Hepatocyte (in vitro differentiated cells): Measurements from ENCODE around the gene PTH2R. TPM values are rescaled to one million over a fixed set of nuclear protein-coding genes. Genes with fewer than 3 reads are reported as not detected.
"Not testable (repeated sequence)": the region's sequence is repeated elsewhere in the genome, so short reads cannot be mapped to it uniquely, and the experiment has no call there.

Experiments used
- DNase-seq: peaks from one replicate; pipeline ENCODE4 v3.0.0-alpha.2; 2016; ENCODE audit warnings: low spot score
- H2AFZ ChIP-seq: fragments of 200-600 bp; sonication (generic); 2 replicates; pipeline ENCODE4 v1.6.0; 2016; ENCODE audit warnings: antibody characterized with exemption, mild to moderate bottlenecking
- H3K27ac ChIP-seq: fragments of 200-600 bp; sonication (generic); 2 replicates; pipeline ENCODE4 v1.5.1; 2016; ENCODE audit warnings: mild to moderate bottlenecking
- H3K27me3 ChIP-seq: fragments of 200-600 bp; sonication (generic); 2 replicates; pipeline ENCODE4 v1.6.1; 2016
- H3K36me3 ChIP-seq: fragments of 200-600 bp; sonication (generic); replicated peaks from 2 replicates; pipeline ENCODE4 v1.5.1; 2016; ENCODE audit warnings: low read depth; ENCODE audit not compliant: insufficient read depth
- H3K4me1 ChIP-seq: fragments of 200-600 bp; sonication (generic); 2 replicates; pipeline ENCODE4 v1.5.1; 2016; ENCODE audit warnings: mild to moderate bottlenecking, moderate library complexity; ENCODE audit not compliant: insufficient read depth
- H3K4me2 ChIP-seq: fragments of 200-600 bp; sonication (generic); 2 replicates; pipeline ENCODE4 v1.6.0; 2016
- H3K4me3 ChIP-seq: fragments of 200-600 bp; sonication (generic); 2 replicates; pipeline ENCODE4 v1.5.1; 2016; ENCODE audit warnings: mild to moderate bottlenecking
- H3K79me2 ChIP-seq: fragments of 200-600 bp; sonication (generic); 2 replicates; pipeline ENCODE4 v1.6.0; 2017; ENCODE audit warnings: mild to moderate bottlenecking
- H3K9me2 ChIP-seq: fragments of 200-600 bp; sonication (generic); replicated peaks from 2 replicates; pipeline ENCODE4 v1.6.0; 2017; ENCODE audit warnings: mild to moderate bottlenecking; ENCODE audit not compliant: insufficient read depth
- H3K9me3 ChIP-seq: fragments of 200-600 bp; sonication (generic); 2 replicates; pipeline ENCODE4 v1.5.1; 2016; ENCODE audit warnings: low read depth, mild to moderate bottlenecking
- H4K20me1 ChIP-seq: fragments of 200-600 bp; sonication (generic); 2 replicates; pipeline ENCODE4 v1.6.0; 2016; ENCODE audit warnings: mild to moderate bottlenecking; ENCODE audit not compliant: insufficient read depth, poor library complexity, severe bottlenecking
- CTCF ChIP-seq: fragments of 200-600 bp; sonication (generic); IDR thresholded peaks from 2 replicates; pipeline ENCODE4 v1.5.1; 2016; ENCODE audit warnings: antibody characterized with exemption, mild to moderate bottlenecking; ENCODE audit not compliant: poor library complexity
- EZH2 ChIP-seq: fragments of 200-600 bp; sonication (generic); IDR thresholded peaks from 2 replicates; pipeline ENCODE4 v1.6.1; 2016; ENCODE audit warnings: antibody characterized with exemption, mild to moderate bottlenecking, borderline replicate concordance
- EZH2phosphoT487 ChIP-seq: fragments of 200-600 bp; sonication (generic); IDR thresholded peaks from one replicate; pipeline ENCODE4 v1.6.1; 2018; ENCODE audit warnings: antibody characterized with exemption, mild to moderate bottlenecking, low read depth, moderate library complexity; ENCODE audit not compliant: unreplicated experiment, severe bottlenecking
- WGBS: methylation state at CpG from one replicate; pipeline ENCODE4 v1.1.6; 2016; ENCODE audit warnings: low lambda C conversion rate; ENCODE audit errors: missing lambda C conversion rate; 5-methylcytosine and 5-hydroxymethylcytosine counted together
- polyA plus RNA-seq: library from polyadenylated mRNA; unstranded; fragments of >200 nt; fragmentation: Nextera tagmentation; extraction: Ambion mirVana; gene quantifications from 2 replicates; pipeline ENCODE4 v1.2.1, GENCODE V29; 2016
- total RNA-seq: library from RNA; depleted of rRNA; stranded (reverse); fragments of >200 nt; gene quantifications from 2 replicates; pipeline ENCODE4 v1.2.3, GENCODE V29; 2014

The PTH2R gene
- total and polyA plus RNA-seq, 2 experiments from 2014 or later: not detected

GRCh38 chr2:208441951-208442350, 35.4 kb downstream of the PTH2R start:
- Histone ChIP-seq H3K9me2 (no peaks in the 10 kb centered on the region), H3K4me3 (no peak overlapping the region), H3K79me2 (no peaks in the 10 kb centered on the region), H2AFZ (no peak overlapping the region), H4K20me1 (no peaks in the 10 kb centered on the region), H3K27ac (no peak overlapping the region), H3K36me3 (no peaks in the 10 kb centered on the region), H3K4me2 (no peak overlapping the region), H3K9me3 (no peaks in the 10 kb centered on the region), H3K27me3 (no peaks in the 10 kb centered on the region), H3K4me1 (no peaks in the 10 kb centered on the region)
- no peak for DNase-seq
- TF ChIP-seq CTCF (no peak), EZH2phosphoT487 (no peak), EZH2 (no peak)
- 95% methylated on average over 2 of the region's 2 CpGs for WGBS

- not testable (repeated sequence) for H2AFZ ChIP-seq, H4K20me1 ChIP-seq, H3K79me2 ChIP-seq, H3K4me1 ChIP-seq, H3K4me2 ChIP-seq, H3K9me2 ChIP-seq, H3K27me3 ChIP-seq, DNase-seq, H3K9me3 ChIP-seq, H3K36me3 ChIP-seq, H3K4me3 ChIP-seq, H3K27ac ChIP-seq
- WGBS: 93% methylated on average over 6 of the region's 6 CpGs
Measured at GRCh38 chr2:208447447-208447846, 40.9 kb downstream of the PTH2R start.

- Histone ChIP-seq H3K79me2 (no peaks in the 10 kb centered on the region), H3K4me2 (no peak overlapping the region), H2AFZ (no peak overlapping the region), H3K9me2 (no peaks in the 10 kb centered on the region), H4K20me1 (no peaks in the 10 kb centered on the region), H3K27me3 (no peaks in the 10 kb centered on the region), H3K4me1 (no peaks in the 10 kb centered on the region), H3K4me3 (no peak overlapping the region), H3K9me3 (no peaks in the 10 kb centered on the region), H3K36me3 (no peaks in the 10 kb centered on the region), H3K27ac (no peak overlapping the region)
- TF ChIP-seq EZH2phosphoT487 (no peak), EZH2 (no peak), CTCF (no peak)
- no peak for DNase-seq
- 70% methylated on average over 2 of the region's 2 CpGs for whole genome bisulfite sequencing
Measured at GRCh38 chr2:208451061-208451460, 44.5 kb downstream of the PTH2R start.

GRCh38 chr2:208454861-208455260, 48.3 kb downstream of the PTH2R start:
- Histone ChIP-seq H3K9me2 (no peaks in the 10 kb centered on the region), H3K27ac (no peak overlapping the region), H3K4me2 (no peak overlapping the region), H3K79me2 (no peaks in the 10 kb centered on the region), H4K20me1 (no peaks in the 10 kb centered on the region), H3K27me3 (no peaks in the 10 kb centered on the region), H2AFZ (no peak overlapping the region), H3K4me3 (no peak overlapping the region), H3K4me1 (no peaks in the 10 kb centered on the region), H3K36me3 (no peaks in the 10 kb centered on the region), H3K9me3 (no peaks in the 10 kb centered on the region)
- no peak for DNase-seq
- TF ChIP-seq CTCF (no peak), EZH2phosphoT487 (no peak), EZH2 (no peak)
